ENCODE data around the gene PPP1R1C. TPM values are rescaled to one million over a fixed set of nuclear protein-coding genes. Genes with fewer than 3 reads are reported as not detected.

PPP1R1C gene
- total and polyA plus RNA-seq, 2 experiments from 2014 or later = 3.5 to 18.8 TPM

DNA sequence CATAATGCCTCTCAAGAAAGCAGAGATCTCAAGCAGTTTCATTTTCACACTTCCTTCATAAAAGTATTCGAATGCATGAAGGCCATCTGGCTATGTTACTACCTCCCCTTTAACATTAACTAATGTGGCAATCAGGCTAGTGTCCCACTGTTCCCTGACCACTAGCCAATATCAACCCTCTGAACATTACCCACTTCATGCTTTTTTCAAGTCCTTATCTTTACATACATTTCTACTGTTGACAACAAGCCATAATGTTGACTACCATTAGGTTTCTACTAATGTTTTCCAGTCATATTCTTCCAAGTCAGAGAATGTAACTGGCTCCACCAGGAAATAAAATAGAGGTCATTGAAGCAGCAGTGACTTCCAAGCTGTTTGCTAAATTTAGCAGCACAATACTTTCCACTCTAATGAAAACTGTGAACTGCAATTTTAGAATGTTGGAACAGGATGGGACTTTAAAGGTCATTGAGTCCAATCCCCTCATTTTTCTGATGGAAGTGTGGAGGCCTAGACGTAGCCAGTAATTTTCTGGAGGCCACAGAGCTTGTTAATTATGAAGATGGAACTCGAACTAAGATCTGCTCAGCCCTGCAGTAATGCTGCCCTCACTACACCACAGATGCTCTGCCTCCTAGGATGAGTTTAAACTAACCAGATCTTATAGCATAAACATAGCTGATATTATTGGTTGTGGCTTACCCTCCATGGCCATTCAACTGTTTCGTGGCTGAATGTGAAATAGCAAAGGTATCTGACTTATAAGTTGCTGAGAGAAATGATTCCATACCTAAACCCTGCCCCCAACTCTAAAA, 630 bp upstream of the PPP1R1C start:
- H3K36me3 ChIP-seq (ENCODE audit: insufficient read depth) = no peaks in the 10 kb centered on the region
- ATAC-seq = no peak
- H3K36me3 Mint-ChIP-seq (ENCODE audit: low read depth) = no peaks in the 10 kb centered on the region
- H3K27me3 ChIP-seq (ENCODE audit: insufficient read depth) = no peaks in the 10 kb centered on the region
- TF ChIP-seq EZH2 (IDR thresholded peaks at IDR 0.05; ENCODE audit: low read depth, unreplicated experiment) = no peak
- no peak for TF ChIP-seq JUNB (IDR thresholded peaks at IDR 0.05; ENCODE audit: unreplicated experiment)
- H3K4me1 ChIP-seq (ENCODE audit: insufficient read depth) = no peaks in the 10 kb centered on the region
- H2AFZ ChIP-seq = peak overlapping the region; percentile 53; the same call in 1 of the 2 replicates
- no peak overlapping the region for H3K4me2 ChIP-seq
- H3K4me3 Mint-ChIP-seq = no peak overlapping the region
- H3K4me1 Mint-ChIP-seq = no peaks in the 10 kb centered on the region; the same call in 2 of the 3 replicates
- no peaks in the 10 kb centered on the region for H4K20me1 ChIP-seq (replicated peaks; ENCODE audit: insufficient read depth)
- no peaks in the 10 kb centered on the region for H3K9me2 ChIP-seq (ENCODE audit: insufficient read depth)
- no peak overlapping the region for H3K27ac ChIP-seq (ENCODE audit: low read depth)
- H3K27me3 Mint-ChIP-seq (ENCODE audit: insufficient read depth, low read depth, poor library complexity) = no peaks in the 10 kb centered on the region
- DNase-seq (ENCODE audit: low spot score) = no peak
- no peak overlapping the region for H3K4me3 ChIP-seq
- no peaks in the 10 kb centered on the region for H3K9me3 Mint-ChIP-seq
- no peaks in the 10 kb centered on the region for H3K79me2 ChIP-seq (replicated peaks; ENCODE audit: insufficient read depth)
- no peak overlapping the region for H3K27ac Mint-ChIP-seq
- H3F3A ChIP-seq (replicated peaks; ENCODE audit: low read depth) = no peaks in the 10 kb centered on the region

DNA sequence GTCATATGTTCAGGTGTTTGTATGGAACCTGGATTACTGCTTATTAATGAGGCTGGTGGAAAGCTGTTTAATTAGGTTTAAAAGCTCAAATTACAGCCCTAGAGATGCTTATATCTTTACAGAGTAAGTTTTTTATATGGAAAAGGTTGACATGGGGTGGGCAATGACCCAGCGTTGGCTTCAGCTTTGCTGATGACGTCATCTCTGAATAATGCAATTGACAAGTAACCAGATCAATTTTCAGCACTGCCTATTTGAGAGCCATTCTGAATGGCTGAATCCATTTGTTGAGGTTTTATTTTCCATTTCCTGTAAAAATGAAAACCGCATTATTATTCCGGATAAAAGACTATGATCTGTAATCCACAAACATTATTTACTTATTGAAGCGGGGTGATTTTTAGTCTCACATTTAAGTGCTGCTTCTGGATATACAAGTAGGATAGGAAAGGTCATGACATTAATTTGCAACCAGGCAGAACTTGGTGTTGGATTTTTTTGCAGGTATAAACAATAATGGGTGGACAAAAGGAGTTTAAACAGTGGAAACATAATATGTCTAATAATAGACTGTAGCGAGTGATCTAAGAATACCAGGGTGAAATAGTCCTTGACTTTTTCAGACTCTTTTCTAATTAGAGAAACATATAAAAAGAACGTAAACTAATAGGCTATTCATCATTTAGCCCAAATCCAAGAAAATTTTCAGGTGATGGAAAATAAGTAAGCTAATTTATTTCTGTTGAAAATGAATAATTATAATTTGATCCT, 2.7 kb downstream of the PPP1R1C start:
- H4K20me1 ChIP-seq (replicated peaks; ENCODE audit: insufficient read depth) = no peaks in the 10 kb centered on the region
- H3F3A ChIP-seq (replicated peaks; ENCODE audit: low read depth) = no peaks in the 10 kb centered on the region
- Mint-ChIP-seq H3K27me3 (ENCODE audit: insufficient read depth, low read depth, poor library complexity) (no peaks in the 10 kb centered on the region), H3K4me3 (no peak overlapping the region), H3K36me3 (ENCODE audit: low read depth) (no peaks in the 10 kb centered on the region), H3K9me3 (no peaks in the 10 kb centered on the region), H3K4me1 (no peaks in the 10 kb centered on the region; the same call in 2 of the 3 replicates), H3K27ac (no peak overlapping the region)
- no peak overlapping the region for H3K4me3 ChIP-seq
- H3K4me2 ChIP-seq = no peak overlapping the region
- no peak overlapping the region for H2AFZ ChIP-seq
- no peak overlapping the region for H3K27ac ChIP-seq (ENCODE audit: low read depth)
- TF ChIP-seq, protein P1, sequence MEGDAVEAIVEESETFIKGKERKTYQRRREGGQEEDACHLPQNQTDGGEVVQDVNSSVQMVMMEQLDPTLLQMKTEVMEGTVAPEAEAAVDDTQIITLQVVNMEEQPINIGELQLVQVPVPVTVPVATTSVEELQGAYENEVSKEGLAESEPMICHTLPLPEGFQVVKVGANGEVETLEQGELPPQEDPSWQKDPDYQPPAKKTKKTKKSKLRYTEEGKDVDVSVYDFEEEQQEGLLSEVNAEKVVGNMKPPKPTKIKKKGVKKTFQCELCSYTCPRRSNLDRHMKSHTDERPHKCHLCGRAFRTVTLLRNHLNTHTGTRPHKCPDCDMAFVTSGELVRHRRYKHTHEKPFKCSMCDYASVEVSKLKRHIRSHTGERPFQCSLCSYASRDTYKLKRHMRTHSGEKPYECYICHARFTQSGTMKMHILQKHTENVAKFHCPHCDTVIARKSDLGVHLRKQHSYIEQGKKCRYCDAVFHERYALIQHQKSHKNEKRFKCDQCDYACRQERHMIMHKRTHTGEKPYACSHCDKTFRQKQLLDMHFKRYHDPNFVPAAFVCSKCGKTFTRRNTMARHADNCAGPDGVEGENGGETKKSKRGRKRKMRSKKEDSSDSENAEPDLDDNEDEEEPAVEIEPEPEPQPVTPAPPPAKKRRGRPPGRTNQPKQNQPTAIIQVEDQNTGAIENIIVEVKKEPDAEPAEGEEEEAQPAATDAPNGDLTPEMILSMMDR (conservative IDR thresholded peaks at IDR 0.05; ENCODE audit: low read depth in 2 of 2) = no peak
- no peak for TF ChIP-seq JUNB (IDR thresholded peaks at IDR 0.05; ENCODE audit: unreplicated experiment)
- no peak for TF ChIP-seq ZNF331 (CRISPR knock-in tag; IDR thresholded peaks at IDR 0.05; ENCODE audit: low read depth)
- TF ChIP-seq NANOG (IDR thresholded peaks at IDR 0.05; ENCODE audit: borderline replicate concordance) = no peak
- TF ChIP-seq, protein P2, sequence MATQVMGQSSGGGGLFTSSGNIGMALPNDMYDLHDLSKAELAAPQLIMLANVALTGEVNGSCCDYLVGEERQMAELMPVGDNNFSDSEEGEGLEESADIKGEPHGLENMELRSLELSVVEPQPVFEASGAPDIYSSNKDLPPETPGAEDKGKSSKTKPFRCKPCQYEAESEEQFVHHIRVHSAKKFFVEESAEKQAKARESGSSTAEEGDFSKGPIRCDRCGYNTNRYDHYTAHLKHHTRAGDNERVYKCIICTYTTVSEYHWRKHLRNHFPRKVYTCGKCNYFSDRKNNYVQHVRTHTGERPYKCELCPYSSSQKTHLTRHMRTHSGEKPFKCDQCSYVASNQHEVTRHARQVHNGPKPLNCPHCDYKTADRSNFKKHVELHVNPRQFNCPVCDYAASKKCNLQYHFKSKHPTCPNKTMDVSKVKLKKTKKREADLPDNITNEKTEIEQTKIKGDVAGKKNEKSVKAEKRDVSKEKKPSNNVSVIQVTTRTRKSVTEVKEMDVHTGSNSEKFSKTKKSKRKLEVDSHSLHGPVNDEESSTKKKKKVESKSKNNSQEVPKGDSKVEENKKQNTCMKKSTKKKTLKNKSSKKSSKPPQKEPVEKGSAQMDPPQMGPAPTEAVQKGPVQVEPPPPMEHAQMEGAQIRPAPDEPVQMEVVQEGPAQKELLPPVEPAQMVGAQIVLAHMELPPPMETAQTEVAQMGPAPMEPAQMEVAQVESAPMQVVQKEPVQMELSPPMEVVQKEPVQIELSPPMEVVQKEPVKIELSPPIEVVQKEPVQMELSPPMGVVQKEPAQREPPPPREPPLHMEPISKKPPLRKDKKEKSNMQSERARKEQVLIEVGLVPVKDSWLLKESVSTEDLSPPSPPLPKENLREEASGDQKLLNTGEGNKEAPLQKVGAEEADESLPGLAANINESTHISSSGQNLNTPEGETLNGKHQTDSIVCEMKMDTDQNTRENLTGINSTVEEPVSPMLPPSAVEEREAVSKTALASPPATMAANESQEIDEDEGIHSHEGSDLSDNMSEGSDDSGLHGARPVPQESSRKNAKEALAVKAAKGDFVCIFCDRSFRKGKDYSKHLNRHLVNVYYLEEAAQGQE (IDR thresholded peaks at IDR 0.05; ENCODE audit: unreplicated experiment) = no peak
- no peaks in the 10 kb centered on the region for H3K79me2 ChIP-seq (replicated peaks; ENCODE audit: insufficient read depth)
- no peaks in the 10 kb centered on the region for H3K27me3 ChIP-seq (ENCODE audit: insufficient read depth)
- no peaks in the 10 kb centered on the region for H3K36me3 ChIP-seq (ENCODE audit: insufficient read depth)
- no peaks in the 10 kb centered on the region for H3K9me2 ChIP-seq (ENCODE audit: insufficient read depth)
- no peaks in the 10 kb centered on the region for H3K4me1 ChIP-seq (ENCODE audit: insufficient read depth)
- DNase-seq (ENCODE audit: low spot score) (no peak), ATAC-seq (no peak)

Data from GM23338 (cell line).